PC-9 (cell line): Measurements from ENCODE around the gene CNIH3.

ENCODE experiments used
- CTCF ChIP-seq: fragments of 200-600 bp; sonication (generic); conservative IDR thresholded peaks from 2 replicates; pipeline ENCODE4 v1.6.1; 2017; ENCODE audit warnings: mixed run types, antibody characterized with exemption, mild to moderate bottlenecking, moderate library complexity
- EZH2 ChIP-seq: fragments of 200-600 bp; sonication (generic); IDR thresholded peaks from 2 replicates; pipeline ENCODE4 v1.8.0; 2017; ENCODE audit warnings: antibody characterized with exemption, low read depth

GRCh38 chr1:224612246-224612645 lies 3.9 kb upstream of the CNIH3 start:
- TF ChIP-seq EZH2 = no peak
- TF ChIP-seq CTCF = no peak
